ENCODE measurements around the gene BRCC3.
"Not testable (repeated sequence)": the region's sequence is repeated elsewhere in the genome, so short reads cannot be mapped to it uniquely, and the experiment has no call there.

Gene BRCC3

DNA sequence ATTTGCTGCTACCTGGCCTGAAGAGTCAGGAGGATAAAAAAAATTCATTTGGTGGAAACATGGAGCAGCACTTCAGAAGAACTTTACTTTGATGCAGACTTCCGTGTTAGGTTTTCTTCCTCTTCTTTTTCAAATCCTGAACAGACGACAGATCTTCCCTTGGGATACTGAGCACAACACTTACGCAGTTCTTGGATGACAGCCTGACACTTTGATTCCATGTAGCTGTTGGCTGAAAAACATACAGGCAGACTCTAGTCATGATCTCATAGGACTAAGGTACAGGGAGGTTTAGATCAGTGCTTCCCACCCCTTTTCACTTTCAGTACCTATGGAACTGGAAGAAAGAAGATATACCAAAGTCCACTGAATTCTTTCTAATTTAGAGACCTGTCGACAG lies 9.5 kb upstream of the BRCC3 start:
- no peak for DNase-seq

DNA sequence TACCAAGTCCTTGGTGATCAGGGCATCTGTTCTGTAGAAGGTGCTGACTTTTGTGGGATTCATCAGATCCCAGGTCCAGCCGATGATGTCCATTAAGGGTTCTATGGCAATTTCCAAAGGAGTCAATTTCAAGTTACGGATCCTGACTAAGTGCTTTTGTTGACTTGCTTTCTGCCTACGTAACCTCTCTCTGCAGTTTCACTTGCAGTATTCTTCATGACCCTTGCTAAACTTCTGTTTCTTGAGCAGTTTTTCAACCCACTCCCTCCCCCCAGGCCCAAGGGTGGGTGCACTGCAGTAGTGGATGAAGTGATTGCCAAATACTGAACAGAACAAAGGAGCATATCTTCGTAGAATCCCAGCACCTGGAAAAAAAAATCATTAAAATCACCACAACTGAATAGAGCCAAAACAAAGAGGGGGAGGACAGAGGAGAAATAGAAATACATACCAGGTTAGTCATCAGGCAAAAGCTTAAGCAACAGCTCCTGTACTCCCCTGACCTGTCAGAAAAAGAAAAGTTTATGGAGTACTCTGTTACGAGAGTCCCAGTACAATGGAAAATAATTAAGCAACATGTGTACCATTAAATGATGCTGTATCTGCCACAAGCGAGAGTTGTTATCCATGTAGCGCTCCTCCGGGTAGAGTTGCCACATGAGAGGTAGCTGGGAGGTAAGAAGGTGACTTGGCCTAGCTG lies 6.1 kb upstream of the BRCC3 start:
- DNase-seq: no peak

DNA sequence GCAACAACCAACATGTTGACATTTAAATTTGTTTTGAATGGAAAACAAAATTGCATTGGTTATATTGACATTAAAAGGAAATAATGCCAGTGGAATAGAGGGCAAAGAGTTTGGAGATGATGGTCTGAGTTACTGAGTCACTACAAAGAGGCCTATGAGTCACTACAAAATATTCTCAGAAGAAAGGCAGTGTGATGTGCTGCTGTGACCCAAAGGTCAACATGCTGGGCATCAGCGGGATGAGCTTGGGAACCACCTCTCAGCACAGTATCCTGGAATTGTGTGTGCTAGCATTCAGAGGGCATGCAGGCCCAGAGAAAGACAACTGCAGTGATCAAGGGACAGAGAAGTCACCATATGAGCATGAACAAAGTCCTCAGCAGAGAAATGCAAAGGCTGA lies 3.1 kb upstream of the BRCC3 start:
- no peak for DNase-seq

DNA sequence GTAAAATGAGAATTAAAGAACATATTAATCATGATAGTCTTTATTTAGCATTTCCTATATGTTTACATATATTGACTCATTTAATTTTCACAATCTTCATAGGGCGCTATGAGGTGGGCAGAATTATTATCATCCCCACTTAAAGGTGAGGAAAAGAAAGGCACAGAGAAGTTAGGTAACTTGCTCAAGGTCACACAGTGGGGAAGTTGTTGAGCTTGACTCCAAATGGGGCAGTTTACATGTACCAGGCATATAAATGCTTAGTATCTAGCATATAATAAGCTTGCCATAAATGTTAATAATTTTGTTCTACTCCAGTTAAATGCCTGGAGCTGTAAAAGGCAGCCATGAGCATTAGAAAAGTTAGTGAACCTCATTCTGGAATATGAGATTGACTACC lies 1.9 kb upstream of the BRCC3 start:
- no peak for DNase-seq

DNA sequence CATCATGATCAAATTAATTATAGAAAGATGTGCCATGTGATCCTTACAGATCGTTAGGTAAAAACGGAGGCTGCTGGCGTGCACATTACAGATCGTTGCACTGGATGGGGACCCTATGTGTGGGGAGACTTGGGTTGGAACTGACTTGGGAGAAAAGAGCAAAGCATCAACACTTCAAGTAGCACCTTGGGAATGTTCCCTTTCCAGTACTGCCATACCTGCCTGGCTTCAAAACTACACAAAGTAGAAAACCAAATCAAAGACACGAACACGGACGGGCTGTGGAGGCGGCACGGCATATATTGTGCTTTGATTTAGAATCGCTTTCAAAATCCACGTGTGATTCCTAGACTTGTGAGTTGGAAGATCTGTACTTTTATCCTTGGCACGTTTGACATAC lies 1.3 kb upstream of the BRCC3 start:
- no peak for DNase-seq

DNA sequence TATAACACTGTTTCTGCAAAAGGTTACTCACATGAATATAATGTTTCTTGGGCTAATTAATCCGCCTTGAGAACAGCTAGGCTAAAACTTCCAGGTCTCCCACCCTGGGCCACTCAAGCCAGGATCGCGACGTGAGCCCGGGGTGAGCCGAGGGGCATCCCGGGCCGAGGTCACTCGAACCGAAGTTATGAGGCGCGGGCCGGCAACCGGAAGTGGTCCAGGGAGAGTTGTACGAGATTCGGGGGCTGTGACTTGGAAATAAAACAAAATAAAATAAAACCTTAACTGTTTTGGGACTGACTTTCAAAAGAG lies 689 bp upstream of the BRCC3 start:
- no peak for DNase-seq

DNA sequence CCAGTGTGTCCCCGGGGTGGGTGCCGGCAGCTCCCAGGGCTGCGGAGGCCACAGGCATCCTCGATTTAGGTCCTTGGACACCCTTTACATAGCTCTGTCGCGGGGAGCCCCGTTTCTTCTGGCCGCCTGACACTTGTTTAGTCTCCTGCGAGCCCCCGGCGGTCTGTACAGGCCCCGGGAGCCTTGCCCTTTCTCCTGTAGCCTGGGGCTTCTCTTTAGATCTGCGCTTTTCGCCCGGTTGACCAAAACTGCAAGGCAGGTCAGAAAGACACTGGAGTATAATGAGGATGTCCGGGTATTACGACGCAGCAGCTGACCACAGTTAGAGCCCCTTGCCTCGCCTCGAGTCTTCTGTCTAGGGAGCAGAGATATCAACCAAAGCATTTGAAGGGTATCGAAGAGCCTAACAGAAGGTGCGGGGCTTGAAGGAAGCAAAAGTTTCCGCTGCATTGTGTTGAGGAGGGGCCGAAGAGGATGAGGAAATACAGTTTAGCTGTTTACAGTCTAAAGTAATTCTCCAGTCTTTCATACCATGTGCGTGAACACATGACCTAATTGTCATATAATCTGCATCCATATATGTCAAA lies 479 bp downstream of the BRCC3 start:
- DNase-seq: no peak

DNA sequence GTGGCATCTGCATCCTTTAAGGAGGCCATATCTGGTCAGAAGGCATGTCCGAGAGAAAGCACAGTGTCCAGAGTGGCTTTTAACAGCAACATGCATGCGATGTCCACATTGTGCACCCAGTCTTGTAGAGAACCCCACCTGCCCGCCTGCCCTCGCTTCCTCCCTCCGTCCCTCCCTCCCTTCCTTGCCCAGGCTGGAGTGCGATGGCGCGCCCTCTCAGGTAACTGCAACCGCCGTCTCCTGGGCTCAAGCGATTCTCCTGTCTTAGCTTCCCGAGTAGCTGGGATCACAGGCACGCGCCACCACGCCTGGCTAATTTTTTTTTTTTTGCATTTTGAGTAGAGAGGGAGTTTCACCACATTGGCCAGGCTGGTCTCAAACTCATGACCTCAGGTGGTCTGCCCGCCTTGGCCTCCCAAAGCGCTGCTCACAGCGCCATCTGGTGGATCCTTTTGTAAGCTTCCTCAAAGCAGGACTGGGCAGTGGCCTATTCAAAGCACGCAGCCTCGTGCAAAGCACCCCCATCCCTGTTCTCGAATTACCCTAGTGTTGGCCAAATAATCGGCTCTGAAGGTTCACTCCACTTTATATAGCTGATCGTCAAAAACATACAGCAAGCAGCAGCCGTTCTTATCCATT lies 15.0 kb downstream of the BRCC3 start:
- DNase-seq: no peak

DNA sequence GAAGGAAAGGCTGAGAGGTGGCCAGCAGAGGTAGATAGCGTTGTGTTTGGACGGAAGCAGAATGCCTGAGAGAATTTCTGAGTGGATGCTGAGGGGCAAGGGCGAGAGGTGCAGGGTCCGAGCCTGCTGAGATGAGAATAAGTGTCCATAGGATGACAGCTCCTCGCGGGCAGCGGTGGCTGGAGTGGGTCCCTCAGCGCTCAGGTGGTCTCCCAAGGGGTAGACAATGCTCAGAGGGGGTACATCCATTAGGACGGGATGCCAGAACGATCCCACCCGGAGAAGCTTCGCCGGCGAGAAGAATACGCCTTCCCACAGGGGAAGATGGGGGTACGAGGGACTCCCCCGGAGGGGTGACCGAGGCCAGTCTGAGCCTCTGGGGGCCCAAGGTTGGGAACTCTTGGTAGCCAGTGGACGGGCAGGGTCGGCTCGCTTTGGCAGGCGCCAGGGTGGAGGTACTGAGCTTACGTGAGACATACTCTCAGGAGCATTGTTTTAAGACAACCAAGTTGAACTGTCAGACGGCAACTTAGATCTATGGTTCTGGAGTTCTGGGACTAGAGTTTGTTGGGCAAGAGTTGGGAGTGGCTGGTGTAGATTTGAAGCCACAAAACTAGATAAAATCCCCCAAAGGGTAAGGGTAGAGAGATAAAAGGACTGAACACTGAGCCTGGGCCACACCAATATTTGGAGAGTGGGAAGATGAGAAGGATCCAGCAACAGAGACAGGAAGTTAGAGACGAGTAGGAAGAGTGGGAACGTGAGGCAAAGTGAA lies 15.8 kb downstream of the BRCC3 start:
- no peak for DNase-seq

DNA sequence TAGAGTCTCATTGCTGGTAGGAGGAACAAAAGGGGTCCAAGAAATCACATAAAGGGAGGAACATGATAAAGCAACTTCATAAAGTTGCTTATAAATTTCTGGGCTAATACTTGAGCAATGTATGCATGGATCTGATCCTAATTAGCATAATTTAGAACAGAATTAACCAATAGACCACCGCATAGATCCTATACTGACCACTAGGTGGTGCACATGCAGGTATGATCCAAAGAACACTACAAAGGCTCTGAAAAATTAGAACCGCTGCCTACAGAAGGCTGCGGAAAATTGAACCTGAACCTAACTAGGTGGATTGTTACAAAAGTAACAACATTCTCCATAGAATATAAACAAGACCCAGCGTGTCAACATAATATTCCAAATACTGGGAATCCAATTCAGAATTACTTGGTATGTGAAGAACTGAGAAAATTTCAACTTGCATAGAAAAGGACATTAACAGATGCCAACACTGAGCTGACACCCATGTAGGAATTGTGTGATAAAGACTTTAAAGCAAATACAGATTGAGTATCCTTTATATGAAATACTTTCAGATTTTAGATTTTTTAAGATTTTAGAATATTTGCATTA lies 23.3 kb downstream of the BRCC3 start:
- DNase-seq: peak; percentile 49

DNA sequence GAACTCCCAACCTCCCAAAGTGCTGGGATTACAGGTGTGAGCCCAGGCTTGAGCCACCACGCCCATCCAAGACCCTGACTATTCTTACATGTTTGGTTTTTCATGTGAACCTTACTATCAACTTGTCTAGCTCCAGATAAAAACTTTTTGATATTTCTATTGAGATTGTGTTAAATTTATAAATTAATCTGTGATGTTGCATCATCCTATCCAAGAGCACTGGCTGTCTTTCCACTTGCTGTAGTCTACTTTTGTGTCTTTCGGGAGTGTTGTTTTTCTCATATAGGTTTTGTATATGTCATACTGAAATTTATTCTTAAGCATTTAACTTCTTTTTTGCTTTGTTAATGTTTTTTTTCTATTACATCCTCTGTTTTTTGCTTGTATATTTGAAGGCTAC lies 34.6 kb downstream of the BRCC3 start:
- DNase-seq: no peak

DNA sequence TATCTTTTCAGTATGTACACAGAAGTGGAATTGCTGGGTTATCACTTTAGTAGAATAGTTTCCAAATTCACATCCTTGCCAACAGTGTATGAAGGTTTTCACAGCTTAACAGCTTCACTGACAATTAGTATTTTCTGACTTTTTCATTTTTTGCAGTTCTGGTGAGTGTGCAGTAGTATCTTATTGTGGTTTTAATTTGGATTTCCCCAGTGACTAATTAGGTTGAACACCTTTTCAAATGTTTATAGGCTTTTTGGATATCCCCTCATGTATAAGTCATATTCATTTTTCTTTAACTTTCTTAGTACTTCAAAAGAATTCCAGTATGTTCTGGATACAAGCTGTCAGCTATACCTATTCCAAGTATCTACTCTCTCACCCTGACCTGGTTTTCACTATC lies 37.1 kb downstream of the BRCC3 start:
- no peak for DNase-seq

DNA sequence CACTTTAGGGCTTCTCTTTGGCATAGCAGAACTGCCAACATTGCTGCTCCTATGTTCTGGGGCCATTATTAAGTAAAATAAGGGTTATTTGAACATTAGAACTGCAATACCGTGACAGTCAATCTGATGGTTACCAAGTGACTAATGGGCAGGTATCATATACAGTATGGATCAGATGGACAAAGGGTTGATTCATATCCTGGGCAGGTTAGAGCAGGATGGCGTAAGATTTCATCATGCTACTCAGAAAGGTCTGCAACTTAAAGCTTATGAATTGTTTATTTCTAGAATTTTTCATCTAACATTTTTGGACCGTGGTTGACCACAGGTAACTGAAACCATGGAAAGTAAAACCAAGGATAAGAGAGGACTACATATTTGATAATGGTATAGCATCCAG lies 40.9 kb downstream of the BRCC3 start:
- DNase-seq: no peak

DNA sequence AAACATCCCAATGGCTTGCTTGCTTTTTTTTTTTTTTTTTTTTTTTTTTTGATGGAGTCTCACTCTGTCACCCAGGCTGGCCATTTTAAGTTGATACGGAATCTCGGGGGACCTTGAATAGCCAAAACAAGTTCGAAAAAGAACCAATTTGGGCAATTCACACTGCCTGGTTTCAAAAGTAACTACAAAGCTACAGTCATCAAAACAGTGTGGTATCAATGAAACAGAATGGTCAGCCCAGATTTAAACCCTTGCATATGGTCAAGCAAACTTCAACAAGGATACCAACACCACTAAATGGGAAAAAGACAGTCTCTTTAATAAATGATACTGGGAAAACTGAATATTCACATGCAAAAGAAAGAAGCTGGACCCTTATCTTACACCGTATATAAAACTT lies 41.8 kb downstream of the BRCC3 start:
- DNase-seq: no peak

DNA sequence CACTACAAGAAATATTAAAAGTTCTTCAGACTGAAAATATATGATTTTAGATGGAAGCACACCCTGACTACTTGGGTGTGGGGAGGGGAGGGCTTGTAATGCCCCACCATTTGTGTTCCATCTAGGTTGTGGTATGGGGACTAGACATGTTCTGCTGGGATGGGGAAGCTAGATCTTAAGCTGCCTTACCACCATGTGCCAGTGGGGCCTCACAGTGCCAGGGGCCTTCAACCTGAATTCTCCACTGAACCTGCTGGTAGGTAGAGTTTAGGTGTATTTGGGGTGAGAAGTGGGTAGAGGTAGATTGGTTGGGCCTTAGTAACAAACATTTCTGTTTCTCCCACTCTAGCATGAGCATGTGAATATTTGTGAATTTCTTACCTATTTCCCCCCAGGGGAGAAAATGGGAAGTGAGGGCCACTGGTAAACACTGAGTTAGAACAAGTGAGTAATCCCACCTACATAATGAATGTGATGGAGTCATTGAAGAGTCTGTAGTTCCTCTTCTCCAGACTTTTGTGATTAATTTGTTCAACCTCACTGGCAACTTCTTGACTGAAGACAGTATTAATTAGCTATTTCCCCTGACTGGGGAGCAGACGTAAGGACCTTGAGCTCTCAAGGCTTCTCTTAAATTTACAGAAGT lies 44.0 kb downstream of the BRCC3 start:
- no peak for DNase-seq

DNA sequence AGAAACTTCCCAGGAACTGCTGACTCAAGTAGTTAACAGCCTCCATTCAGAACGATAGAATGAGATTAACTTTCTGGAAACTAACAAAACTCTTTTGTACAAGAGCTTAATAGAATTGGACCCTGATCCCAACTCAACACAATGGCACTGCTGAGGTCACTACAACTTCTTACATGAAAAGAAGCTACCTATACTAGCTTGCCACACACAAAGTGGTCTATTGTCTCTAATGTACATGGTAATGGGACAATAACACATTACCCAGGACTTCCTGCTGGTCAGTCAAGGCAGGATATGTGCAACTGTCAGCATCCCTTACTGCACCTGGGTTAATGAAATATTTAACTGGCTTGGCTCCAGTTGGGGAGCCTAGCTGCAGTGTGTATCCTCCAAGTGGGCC lies 56.2 kb downstream of the BRCC3 start:
- no peak for DNase-seq

DNA sequence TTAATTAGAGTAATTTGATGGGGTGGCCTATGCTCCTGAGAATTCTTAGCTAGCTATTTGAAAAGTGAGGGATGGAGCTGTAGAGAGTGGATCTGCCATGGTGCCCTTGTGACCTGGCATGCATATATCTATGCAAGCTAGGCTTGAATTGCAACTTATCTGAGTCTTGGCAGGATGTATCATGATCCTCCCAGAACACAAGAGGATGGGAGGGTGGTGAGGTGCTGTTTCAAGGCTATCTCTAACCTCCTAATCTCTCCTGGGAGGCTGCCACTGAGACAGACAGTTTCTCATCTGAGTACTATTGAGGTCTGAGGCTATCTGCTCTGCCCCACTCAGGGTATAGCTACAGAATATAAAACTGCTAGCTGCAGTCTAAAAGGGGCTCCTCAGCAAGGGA lies 56.6 kb downstream of the BRCC3 start:
- DNase-seq: no peak

DNA sequence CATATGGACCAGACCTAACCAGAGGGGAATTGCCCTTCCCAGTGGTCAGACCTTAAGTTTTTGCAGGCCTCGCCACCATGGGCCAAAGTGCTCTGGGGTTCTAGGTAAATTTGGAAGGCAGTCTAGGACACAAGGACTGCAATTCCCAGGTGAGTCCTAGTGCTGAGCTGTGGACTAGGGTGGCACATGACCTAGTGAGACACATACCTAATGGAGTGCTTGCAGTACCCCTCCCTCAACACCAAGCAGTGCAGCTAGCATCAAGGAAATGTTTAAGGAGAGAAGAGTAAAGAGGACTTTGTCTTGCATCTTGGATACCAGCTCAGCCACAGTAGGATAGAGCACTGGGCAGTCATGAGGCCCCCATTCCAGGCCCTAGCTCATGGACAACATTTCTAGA lies 60.8 kb downstream of the BRCC3 start:
- no peak for DNase-seq

DNA sequence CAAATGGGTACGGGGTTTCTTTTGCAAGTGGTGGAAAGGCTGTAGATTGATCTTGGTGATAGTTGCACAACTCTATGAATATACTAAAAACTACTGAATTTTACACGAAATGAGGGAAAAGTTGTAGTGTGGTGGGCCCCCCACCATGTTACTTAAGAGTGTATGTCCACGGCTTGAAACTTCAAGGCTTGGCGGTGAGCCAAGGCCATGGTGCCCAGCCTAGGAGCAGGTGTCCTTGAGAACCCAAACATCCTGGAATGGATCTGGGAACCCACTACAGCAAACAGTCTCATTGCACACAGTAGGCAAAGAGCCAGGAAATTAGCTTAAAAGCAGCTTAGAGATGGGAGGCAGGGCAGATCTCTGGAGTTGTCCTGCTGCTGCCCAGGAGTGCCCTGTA lies 62.9 kb downstream of the BRCC3 start:
- DNase-seq: no peak

DNA sequence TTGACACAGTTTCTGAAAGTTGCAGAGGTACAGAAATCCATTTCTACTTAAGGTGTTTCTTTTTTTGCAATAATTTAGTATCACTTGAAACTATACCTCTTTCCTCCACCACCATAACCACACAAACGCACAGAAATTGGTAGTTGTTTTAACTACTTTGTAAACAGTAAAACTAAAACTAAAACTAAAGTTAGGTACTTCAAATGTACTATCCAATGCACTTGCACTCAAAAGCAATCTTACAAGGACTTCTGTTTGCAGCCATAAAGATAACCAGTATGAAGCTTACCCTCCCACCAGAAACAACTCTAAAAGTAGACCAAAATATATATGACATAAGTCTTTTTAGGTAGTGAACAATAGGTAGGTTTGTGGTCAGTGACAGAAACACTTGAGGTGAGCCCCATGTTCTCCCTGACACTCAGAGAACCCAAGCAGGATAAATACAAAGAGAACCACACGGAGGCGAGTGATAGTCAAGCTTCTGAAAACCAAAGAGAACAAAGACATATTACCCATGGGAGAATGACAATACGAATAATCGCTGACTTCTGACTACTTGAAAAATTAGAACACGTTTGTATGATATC lies 72.7 kb downstream of the BRCC3 start:
- no peak for DNase-seq

DNA sequence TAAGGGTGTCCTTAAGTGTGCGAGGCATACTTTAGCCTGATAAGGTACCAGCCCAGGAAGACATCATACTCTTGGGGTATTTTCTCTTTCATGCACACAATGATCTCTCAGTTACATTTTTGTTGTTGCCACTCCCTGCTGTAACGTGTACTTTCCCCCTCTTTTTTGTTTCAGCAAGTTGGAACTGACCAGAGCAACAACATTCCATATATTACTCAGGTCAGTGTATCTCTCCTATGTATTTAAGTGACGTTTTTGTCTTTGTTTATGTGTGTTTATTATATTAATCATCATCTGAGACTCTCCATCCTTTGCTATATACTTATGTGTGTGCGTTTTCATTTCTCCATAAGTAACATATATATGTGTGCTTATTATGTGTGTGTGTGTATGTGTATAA lies 73.6 kb downstream of the BRCC3 start:
- no peak for DNase-seq

DNA sequence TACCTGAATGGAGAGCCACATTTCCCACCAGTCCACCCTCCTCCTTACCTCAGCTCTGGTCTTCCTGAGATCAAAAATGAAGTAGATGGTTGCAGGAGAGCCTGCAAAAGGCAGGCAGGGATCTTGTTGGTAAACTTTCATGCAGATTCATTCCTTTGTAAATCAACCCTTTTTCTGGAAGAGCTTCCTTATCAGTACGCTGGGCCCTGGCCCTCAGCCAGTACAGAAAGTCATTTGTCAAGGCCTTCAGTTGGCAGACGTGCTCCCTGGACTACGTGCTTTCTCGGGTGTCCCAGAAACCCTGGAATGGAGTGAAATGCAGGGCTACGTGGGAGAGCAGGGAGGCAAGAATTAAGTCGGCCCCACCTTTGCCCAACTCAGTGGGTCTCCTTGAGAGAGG lies 76.3 kb downstream of the BRCC3 start:
- not testable (repeated sequence) for DNase-seq

DNA sequence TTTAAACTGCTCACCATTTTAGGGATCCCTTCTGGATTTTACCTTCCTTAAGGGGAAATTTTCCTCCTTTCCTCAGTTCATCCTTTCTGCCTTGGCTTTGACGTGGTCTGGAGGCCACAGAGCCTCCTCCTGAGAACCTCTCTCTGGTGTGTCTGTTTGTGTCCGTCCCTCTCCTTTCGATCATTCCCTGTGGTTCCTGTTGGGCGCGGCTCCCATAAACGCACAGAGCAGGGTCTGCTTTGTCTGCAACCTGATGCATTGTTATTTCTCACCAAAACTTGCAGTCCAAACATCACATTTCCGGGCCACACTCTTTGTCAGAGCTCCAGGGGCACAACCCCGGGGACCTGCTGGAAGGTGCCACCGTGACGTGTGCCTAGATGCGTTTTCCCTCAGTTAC lies 76.9 kb downstream of the BRCC3 start:
- not testable (repeated sequence) for DNase-seq

Data from NCI-H1694 treated with DMSO at 0.1 percent for 48 hours (cell line).